HFFc6 (cell line): ENCODE results near the gene BUB3. TPM values are rescaled to one million over a fixed set of nuclear protein-coding genes. Genes with fewer than 3 reads are reported as not detected.
A peak's percentile ranks its signal among the peaks of the same experiment; 100 is the strongest.

Source experiments
- DNase-seq: peaks from one replicate; pipeline ENCODE4 v3.0.0-alpha.2; 2018
- H3K27ac Mint-ChIP-seq: 2 replicates; pipeline ENCODE4 v1.8.0; 2020; ENCODE audit warnings: mild to moderate bottlenecking, mixed read lengths
- H3K27me3 Mint-ChIP-seq: 2 replicates; pipeline ENCODE4 v1.8.0; 2021; ENCODE audit warnings: mild to moderate bottlenecking, moderate library complexity, mixed read lengths; ENCODE audit not compliant: insufficient read depth
- H3K36me3 Mint-ChIP-seq: 2 replicates; pipeline ENCODE4 v1.8.0; 2021; ENCODE audit warnings: low read depth, mixed read lengths
- H3K4me1 Mint-ChIP-seq: 2 replicates; pipeline ENCODE4 v1.8.0; 2020; ENCODE audit warnings: low read depth, mixed read lengths
- H3K4me3 Mint-ChIP-seq: 2 replicates; pipeline ENCODE4 v1.8.0; 2020; ENCODE audit warnings: mild to moderate bottlenecking, moderate library complexity, mixed read lengths
- H3K9me3 Mint-ChIP-seq: 2 replicates; pipeline ENCODE4 v1.8.0; 2020; ENCODE audit warnings: mild to moderate bottlenecking, mixed read lengths
- CTCF ChIP-seq: fragments of 200-600 bp; sonication (generic); IDR thresholded peaks from 2 replicates; pipeline ENCODE4 v1.5.0; 2021; ENCODE audit warnings: antibody characterized with exemption, mild to moderate bottlenecking
- long read RNA-seq: library from polyadenylated mRNA; unstranded; transcript quantifications from one replicate; pipeline ENCODE4 v2.0.0, GENCODE V29; 2019
- total RNA-seq, 6 experiments: library from RNA; stranded (reverse); fragmentation: NEBNext Ultra II Directional; extraction: Animal tissue kit (Norgen Biotek cat#: 25700); gene quantifications; 2 replicates in 1 of 6; 3 replicates in 5 of 6; pipeline ENCODE4 v1.2.3, GENCODE V29; 2021

The BUB3 gene
- 100 to 1,000 TPM; 154 to 214 (median 202) TPM for total RNA-seq
- long read RNA-seq, full-length matches to known transcripts: 196 of 271 reads
- long read RNA-seq, partial matches to known transcripts: 60 of 271 reads
- long read RNA-seq, other reads (novel, unspliced or antisense): 15 of 271 reads

- DNase-seq: peak; percentile 99
- H3K27ac Mint-ChIP-seq: peak within 1 kb of the TSS; percentile 98
- peaks cover 39% of the 10 kb centered on the region for H3K36me3 Mint-ChIP-seq
- H3K27me3 Mint-ChIP-seq: peaks cover 25% of the 10 kb centered on the region
- H3K4me3 Mint-ChIP-seq: peak within 1 kb of the TSS; percentile 81
- H3K9me3 Mint-ChIP-seq: no peaks in the 10 kb centered on the region
- H3K4me1 Mint-ChIP-seq: peaks cover 49% of the 10 kb centered on the region
- TF ChIP-seq CTCF: no peak
Measured at GRCh38 chr10:123154092-123154710, at the start of gene BUB3. Gene BUB3 (plus strand): TSS chr10:123154402. CDS start chr10:123154918, 516 bp downstream.

GRCh38 chr10:123109466-123109865, 44.7 kb upstream of the BUB3 start:
- no peak for TF ChIP-seq CTCF
- Mint-ChIP-seq H3K27me3 (peaks cover 24% of the 10 kb centered on the region), H3K27ac (no peak overlapping the region), H3K4me3 (no peak overlapping the region), H3K9me3 (no peaks in the 10 kb centered on the region), H3K36me3 (no peaks in the 10 kb centered on the region), H3K4me1 (no peaks in the 10 kb centered on the region)
- DNase-seq: no peak

GRCh38 chr10:123117644-123118417, 36.4 kb upstream of the BUB3 start:
- H3K27ac Mint-ChIP-seq: no peak overlapping the region
- no peak for DNase-seq
- no peaks in the 10 kb centered on the region for H3K9me3 Mint-ChIP-seq
- H3K36me3 Mint-ChIP-seq: no peaks in the 10 kb centered on the region
- H3K4me1 Mint-ChIP-seq: no peaks in the 10 kb centered on the region
- peak overlapping the region; percentile 4; the same call in 1 of the 2 replicates for H3K4me3 Mint-ChIP-seq
- H3K27me3 Mint-ChIP-seq: peaks cover 17% of the 10 kb centered on the region
- no peak for TF ChIP-seq CTCF

GRCh38 chr10:123119081-123119480, 35.1 kb upstream of the BUB3 start:
- Mint-ChIP-seq H3K36me3 (no peaks in the 10 kb centered on the region), H3K27ac (no peak overlapping the region), H3K4me1 (no peaks in the 10 kb centered on the region), H3K9me3 (no peaks in the 10 kb centered on the region), H3K27me3 (peaks cover 13% of the 10 kb centered on the region), H3K4me3 (no peak overlapping the region)
- TF ChIP-seq CTCF: no peak
- DNase-seq: no peak

GRCh38 chr10:123126246-123126645, 28.0 kb upstream of the BUB3 start:
- no peak for DNase-seq
- 0 out of 2 replicates have a peak, but pooled peaks cover 4% of the 10 kb centered on the region for H3K4me1 Mint-ChIP-seq
- no peak for TF ChIP-seq CTCF
- no peak overlapping the region for H3K27ac Mint-ChIP-seq
- H3K36me3 Mint-ChIP-seq: no peaks in the 10 kb centered on the region
- H3K9me3 Mint-ChIP-seq: no peaks in the 10 kb centered on the region
- no peak overlapping the region for H3K4me3 Mint-ChIP-seq
- peaks cover 16% of the 10 kb centered on the region for H3K27me3 Mint-ChIP-seq
